Myometrial cell (primary cell): ENCODE data around the gene EFHB. TPM values are rescaled to one million over a fixed set of nuclear protein-coding genes. Genes with fewer than 3 reads are reported as not detected.

Experiments used
- total RNA-seq: library from RNA; depleted of rRNA; stranded (reverse); fragments of >200 nt; gene quantifications from 2 replicates; pipeline ENCODE4 v1.2.3, GENCODE V29; 2015

The EFHB gene, protein sequence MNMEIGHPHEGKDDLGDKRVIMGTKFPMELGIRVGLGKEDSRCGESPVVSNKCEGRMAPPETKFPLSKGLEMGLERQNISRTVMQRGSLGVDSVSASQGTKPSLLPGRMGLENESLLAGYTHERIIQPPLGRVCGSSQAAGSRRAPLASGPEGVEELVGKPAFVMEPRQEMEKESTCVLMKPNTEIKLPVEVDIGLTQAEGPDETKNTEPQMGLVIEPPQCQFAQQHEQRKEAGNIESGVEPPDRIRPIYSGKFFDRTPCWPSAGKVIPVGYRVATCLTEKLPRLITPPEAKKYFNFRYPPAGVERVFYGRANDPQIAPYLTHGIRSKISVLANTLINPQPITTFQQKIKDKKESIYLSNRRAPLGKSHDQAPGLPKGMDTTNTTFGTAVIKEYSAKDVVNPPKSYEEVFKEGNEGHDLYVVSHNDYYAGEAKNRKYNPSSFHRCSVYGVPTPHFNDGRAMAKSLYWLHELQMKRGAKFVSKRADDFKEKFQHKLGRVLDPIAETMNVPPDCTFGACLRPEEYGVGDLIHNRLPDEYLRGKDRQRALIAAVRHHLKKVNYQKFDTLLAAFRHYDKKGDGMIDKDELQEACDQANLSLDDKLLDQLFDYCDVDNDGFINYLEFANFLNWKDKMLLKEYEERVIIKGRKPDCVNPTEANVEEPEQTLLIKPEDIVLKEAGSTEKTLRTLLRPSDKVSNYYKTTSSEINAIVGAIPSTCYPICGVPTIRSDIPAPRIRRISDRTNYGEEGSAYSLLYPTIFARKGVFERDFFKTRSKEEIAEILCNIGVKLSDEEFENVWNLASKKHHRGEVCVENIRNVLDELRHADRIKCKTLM
- not detected in 2 replicates for total RNA-seq

DNA sequence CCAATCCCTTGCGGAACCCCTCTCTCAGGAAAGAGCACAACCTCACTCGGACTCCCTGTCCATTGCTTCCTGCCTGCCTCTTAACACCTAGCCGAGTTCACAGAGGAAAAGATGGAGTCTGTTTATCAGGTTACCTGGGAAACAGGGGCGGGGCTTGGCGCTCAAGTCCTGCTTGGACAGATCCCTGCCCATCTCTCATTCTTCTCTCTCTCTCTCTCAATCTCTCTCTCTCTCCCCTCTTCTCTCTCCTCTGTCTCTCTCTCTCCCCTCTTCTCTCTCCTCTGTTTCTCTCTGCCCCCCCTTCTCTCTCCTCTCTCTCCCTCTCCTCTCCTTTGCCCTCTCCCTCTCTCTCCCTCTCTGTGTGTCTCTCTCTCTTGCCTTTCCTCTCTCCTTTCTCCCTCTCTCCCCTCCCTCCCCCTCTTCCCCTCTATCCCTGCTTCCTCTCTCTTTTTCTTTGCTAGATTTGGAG is at the start of gene EFHB:
Gene EFHB (minus strand): TSS at position 120 of the 469 bp plus-strand sequence. CDS start 199 bp downstream, outside the sequence.

DNA sequence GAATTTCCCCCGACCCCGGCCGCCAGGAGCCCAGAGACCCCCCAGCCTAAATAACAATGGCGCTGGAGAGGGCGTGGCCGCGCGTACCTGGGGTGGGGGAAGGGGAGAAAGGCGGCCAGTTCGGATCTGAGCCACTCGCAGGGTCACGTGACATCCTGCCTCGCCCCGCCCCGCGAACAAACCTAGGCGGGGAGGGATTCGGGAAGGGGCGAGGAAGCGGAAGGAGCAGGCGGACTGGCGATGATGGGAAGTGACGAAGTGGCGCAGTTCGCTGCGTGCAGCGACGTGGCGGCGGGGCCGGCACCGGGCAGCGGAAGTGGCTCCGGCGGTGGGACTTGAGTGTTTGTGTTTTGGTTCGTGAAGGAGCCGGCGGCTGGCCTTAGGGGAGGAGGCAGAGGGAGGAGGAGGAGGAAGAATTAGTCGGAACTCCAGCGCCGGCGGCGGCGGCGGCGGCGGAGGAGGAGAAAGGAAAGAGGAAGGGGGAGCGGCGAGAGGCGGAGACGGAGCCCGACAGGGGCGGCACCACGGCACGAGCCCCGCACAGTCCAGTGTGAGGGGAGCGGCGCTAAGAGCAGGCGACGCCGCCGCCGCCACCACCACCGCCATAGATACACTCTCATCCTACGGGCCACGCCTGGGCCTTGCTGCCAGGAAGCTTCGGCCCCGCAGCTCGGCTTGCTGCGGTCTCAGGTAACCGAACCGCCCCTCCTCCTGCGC is 13.0 kb upstream of the EFHB start, which contains the start of gene RAB5A:
Gene RAB5A (plus strand): TSS at position 266 of the 717 bp plus-strand sequence. CDS start 3,802 bp downstream, outside the sequence.

Other genes with a start within 250 kb of the EFHB start
- gene RAB5A, start 12.9 kb upstream of the EFHB start, total RNA-seq, result 46.1 and 55.1 TPM in 2 replicates
- gene PP2D1, start 78.0 kb upstream of the EFHB start, total RNA-seq, result not detected in 2 replicates
- gene KAT2B, start 106.2 kb upstream of the EFHB start, total RNA-seq, result 3.5 and 6.4 TPM in 2 replicates